B cell (primary cell): ENCODE measurements around the gene TTLL5. TPM values are rescaled to one million over a fixed set of nuclear protein-coding genes. Genes with fewer than 3 reads are reported as not detected.

Experiments used
- ATAC-seq: fragments of 200-7000 bp; cut with Tn5 transposase; one replicate; pipeline ENCODE4 v1.10.0; 2021; ENCODE audit warnings: low read depth, mild to moderate bottlenecking, moderate number of reproducible peaks, moderate library complexity
- CTCF ChIA-PET: fragments of 350-600 bp; sonication (Branson Sonifier 250); formaldehyde crosslinking; loops from one replicate; lab custom pipeline; 2021; ENCODE audit warnings: antibody characterized with exemption, inconsistent platforms; lab: Charles Lee
- POLR2A ChIA-PET: fragments of 350-600 bp; sonication (Branson Sonifier 250); formaldehyde crosslinking; loops from one replicate; lab custom pipeline; 2021; ENCODE audit warnings: antibody characterized with exemption; lab: Charles Lee
- DNase-seq: peaks from one replicate; pipeline ENCODE4 v3.0.0; 2013
- H2AFZ ChIP-seq: 2 replicates; pipeline ENCODE4 v1.6.1; 2012; ENCODE audit warnings: mild to moderate bottlenecking, low read depth, low read length; ENCODE audit not compliant: insufficient read depth, poor library complexity, severe bottlenecking
- H3K27ac ChIP-seq, 2 donors: 1 replicate in 1 of 2; 2 replicates in 1 of 2; pipeline ENCODE4 v1.5.1; 2012 to 2013; ENCODE audit warnings: low read length in 2 of 2, mild to moderate bottlenecking in 2 of 2, moderate library complexity in 1 of 2
- H3K27me3 ChIP-seq, 4 experiments: fragments of 200-600 bp in 1 of 4; sonication (generic) in 1 of 4; replicated peaks in 1 of 4; 1 replicate in 2 of 4; 2 replicates in 2 of 4; pipeline versions ENCODE4 v1.6.1 to v1.7.0; 2013 to 2016; ENCODE audit warnings: low read length in 3 of 4, mild to moderate bottlenecking in 2 of 4, mixed read lengths in 1 of 4, moderate library complexity in 1 of 4; ENCODE audit not compliant: insufficient read depth in 4 of 4, control insufficient read depth in 3 of 4; ENCODE audit errors: control extremely low read depth in 1 of 4
- H3K36me3 ChIP-seq, 2 experiments: replicated peaks in 1 of 2; 1 replicate in 1 of 2; 2 replicates in 1 of 2; pipeline versions ENCODE4 v1.6.1 to v1.7.1; 2013; ENCODE audit warnings: low read length in 1 of 2; ENCODE audit not compliant: insufficient read depth in 2 of 2, control insufficient read depth in 1 of 2; ENCODE audit errors: control extremely low read depth in 1 of 2, extremely low read depth in 1 of 2
- H3K4me1 ChIP-seq, 2 donors: fragments of 200-600 bp in 1 of 2; sonication (generic) in 1 of 2; 1 replicate in 1 of 2; 2 replicates in 1 of 2; pipeline versions ENCODE4 v1.5.1 to v1.6.1; 2013 to 2017; ENCODE audit warnings: low read length in 2 of 2; ENCODE audit not compliant: control insufficient read depth in 2 of 2, insufficient read depth in 2 of 2
- H3K4me2 ChIP-seq: replicated peaks from 2 replicates; pipeline ENCODE3; 2012; ENCODE audit warnings: mild to moderate bottlenecking, low read depth, low read length; ENCODE audit not compliant: poor library complexity, severe bottlenecking
- H3K4me3 ChIP-seq, 5 experiments: fragments of 200-600 bp in 1 of 5; sonication (generic) in 1 of 5; 1 replicate in 3 of 5; 2 replicates in 2 of 5; pipeline versions ENCODE4 v1.5.1 to v1.7.0; 2011 to 2016; ENCODE audit warnings: low read length in 4 of 5, mild to moderate bottlenecking in 4 of 5, low read depth in 2 of 5, control low read depth in 1 of 5, moderate library complexity in 1 of 5; ENCODE audit not compliant: insufficient read depth in 1 of 5; ENCODE audit errors: control extremely low read depth in 1 of 5, extremely low read depth in 1 of 5
- H3K79me2 ChIP-seq: fragments of 200-600 bp; sonication (generic); one replicate; pipeline ENCODE4 v1.6.0; 2016; ENCODE audit warnings: low read length; ENCODE audit not compliant: control insufficient read depth, insufficient read depth
- H3K9ac ChIP-seq: fragments of 200-600 bp; sonication (generic); 2 replicates; pipeline ENCODE4 v1.6.1; 2017; ENCODE audit warnings: mild to moderate bottlenecking, low read length, moderate library complexity
- H3K9me3 ChIP-seq, 3 donors: one replicate each; pipeline versions ENCODE4 v1.6.1 to v1.7.1; 2013; ENCODE audit warnings: low read length in 2 of 3; ENCODE audit not compliant: control insufficient read depth in 2 of 3, insufficient read depth in 1 of 3; ENCODE audit errors: control extremely low read depth in 1 of 3
- H4K20me1 ChIP-seq: 2 replicates; pipeline ENCODE4 v1.6.0; 2012; ENCODE audit warnings: mild to moderate bottlenecking, low read length; ENCODE audit not compliant: insufficient read depth, control insufficient read depth, poor library complexity, severe bottlenecking
- H3K27ac Mint-ChIP-seq: one replicate; pipeline ENCODE4 v1.8.0; 2021; ENCODE audit warnings: mixed read lengths
- H3K27me3 Mint-ChIP-seq: one replicate; pipeline ENCODE4 v1.8.0; 2021; ENCODE audit warnings: mixed read lengths
- H3K4me1 Mint-ChIP-seq: one replicate; pipeline ENCODE4 v1.8.0; 2021; ENCODE audit warnings: mixed read lengths
- H3K4me3 Mint-ChIP-seq: one replicate; pipeline ENCODE4 v1.8.0; 2021; ENCODE audit warnings: mixed read lengths
- H3K9me3 Mint-ChIP-seq: one replicate; pipeline ENCODE4 v1.8.0; 2022; ENCODE audit warnings: mixed read lengths; ENCODE audit not compliant: insufficient read depth
- EZH2 ChIP-seq: IDR thresholded peaks from 2 replicates; pipeline ENCODE4 v1.6.1; 2012; ENCODE audit warnings: borderline replicate concordance, low read depth, mild to moderate bottlenecking, moderate library complexity, low read length; ENCODE audit not compliant: insufficient read depth, poor library complexity, severe bottlenecking
- WGBS: methylation state at CpG from one replicate; pipeline ENCODE4 v1.1.5; 2013; ENCODE audit warnings: missing lambda C conversion rate; ENCODE audit not compliant: insufficient coverage; 5-methylcytosine and 5-hydroxymethylcytosine counted together
- intact Hi-C: fragments of 100-400 bp; cut with micrococcal nuclease; formaldehyde crosslinking; loops from one replicate; pipeline ENCODE4 v1.10.0; 2022
- polyA plus RNA-seq: library from polyadenylated mRNA; depleted of rRNA; stranded (reverse); fragments of >200 nt; gene quantifications from 2 replicates; pipeline ENCODE4 v1.2.3, GENCODE V29; 2012
- total RNA-seq, 2 donors: library from RNA; stranded (reverse); fragments of 120-200 nt in 1 of 2; gene quantifications; 1 replicate in 1 of 2; 2 replicates in 1 of 2; pipeline versions ENCODE4 v1.2.3 to v1.2.4, GENCODE V29; 2013 to 2022
- TF ChIP-seq, protein P1 (sequence below): fragments of 200-600 bp; IDR thresholded peaks from one replicate; pipeline ENCODE4 v1.8.0; 2022; ENCODE audit warnings: antibody characterized with exemption, mild to moderate bottlenecking

The TTLL5 gene
- total and polyA plus RNA-seq, 2 donors (not counting 1 experiment from before 2014, with no cell fraction given), result 10.9 to 50.9 TPM

DNA sequence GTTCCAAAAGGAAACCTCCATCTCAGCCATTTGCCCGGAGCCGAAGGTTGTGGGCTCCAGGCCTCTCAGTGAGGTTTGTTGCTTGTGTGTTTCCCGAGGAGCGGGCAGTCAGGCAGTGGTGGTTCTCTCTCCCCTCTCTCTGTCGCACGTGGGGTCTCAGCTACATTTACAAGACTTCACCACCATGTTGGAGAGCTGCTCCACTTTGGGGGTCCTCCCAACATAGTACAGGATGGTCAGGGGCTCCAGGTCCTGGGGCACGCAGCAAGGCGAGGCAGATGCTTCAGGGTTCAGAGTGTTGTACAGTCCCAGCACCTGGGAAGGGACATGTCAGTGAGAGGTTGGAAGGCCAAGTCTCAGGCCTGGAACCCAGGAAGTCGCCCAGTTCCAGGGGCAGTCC, 298.0 kb downstream of the TTLL5 start:
- TF ChIP-seq, protein P1, sequence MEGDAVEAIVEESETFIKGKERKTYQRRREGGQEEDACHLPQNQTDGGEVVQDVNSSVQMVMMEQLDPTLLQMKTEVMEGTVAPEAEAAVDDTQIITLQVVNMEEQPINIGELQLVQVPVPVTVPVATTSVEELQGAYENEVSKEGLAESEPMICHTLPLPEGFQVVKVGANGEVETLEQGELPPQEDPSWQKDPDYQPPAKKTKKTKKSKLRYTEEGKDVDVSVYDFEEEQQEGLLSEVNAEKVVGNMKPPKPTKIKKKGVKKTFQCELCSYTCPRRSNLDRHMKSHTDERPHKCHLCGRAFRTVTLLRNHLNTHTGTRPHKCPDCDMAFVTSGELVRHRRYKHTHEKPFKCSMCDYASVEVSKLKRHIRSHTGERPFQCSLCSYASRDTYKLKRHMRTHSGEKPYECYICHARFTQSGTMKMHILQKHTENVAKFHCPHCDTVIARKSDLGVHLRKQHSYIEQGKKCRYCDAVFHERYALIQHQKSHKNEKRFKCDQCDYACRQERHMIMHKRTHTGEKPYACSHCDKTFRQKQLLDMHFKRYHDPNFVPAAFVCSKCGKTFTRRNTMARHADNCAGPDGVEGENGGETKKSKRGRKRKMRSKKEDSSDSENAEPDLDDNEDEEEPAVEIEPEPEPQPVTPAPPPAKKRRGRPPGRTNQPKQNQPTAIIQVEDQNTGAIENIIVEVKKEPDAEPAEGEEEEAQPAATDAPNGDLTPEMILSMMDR, result no peak
- no peak for TF ChIP-seq EZH2
- H2AFZ ChIP-seq, result no peak overlapping the region
- Mint-ChIP-seq H3K4me1 (peaks cover 51% of the 10 kb centered on the region), H3K4me3 (peak overlapping the region; percentile 42), H3K27ac (peak overlapping the region; percentile 66), H3K27me3 (no peaks in the 10 kb centered on the region), H3K9me3 (no peaks in the 10 kb centered on the region)
- no peak overlapping the region for H3K4me3 ChIP-seq
- no peak overlapping the region for H3K9ac ChIP-seq
- DNase-seq (no peak), ATAC-seq (no peak)
- no peaks in the 10 kb centered on the region for H3K36me3 ChIP-seq
- H3K4me1 ChIP-seq, result peaks cover 33 to 36% of the 10 kb centered on the region in 2 donors
- intact Hi-C loops, result no loop called here
- H4K20me1 ChIP-seq, result no peaks in the 10 kb centered on the region
- H3K79me2 ChIP-seq, result no peaks in the 10 kb centered on the region
- ChIA-PET POLR2A (interaction anchor here (0.7 kb wide), 1 partner anchor 22 kb away, joined by 4 read pairs; no protein-coding TSS in a partner anchor), CTCF (interaction anchor here (1.1 to 4.0 kb wide), 4 partner anchors 19 to 250 kb away, joined by 3 to 27 read pairs (median 10); partner anchors contain the start of gene TGFB3)
- H3K27me3 ChIP-seq, result no peaks in the 10 kb centered on the region
- H3K27ac ChIP-seq, result peak overlapping the region in 1 of 2 donors; percentile 90
- WGBS, result 94% methylated on average over 5 of the region's 9 CpGs
- H3K4me2 ChIP-seq, result peak overlapping the region; percentile 68
- no peaks in the 10 kb centered on the region for H3K9me3 ChIP-seq

DNA sequence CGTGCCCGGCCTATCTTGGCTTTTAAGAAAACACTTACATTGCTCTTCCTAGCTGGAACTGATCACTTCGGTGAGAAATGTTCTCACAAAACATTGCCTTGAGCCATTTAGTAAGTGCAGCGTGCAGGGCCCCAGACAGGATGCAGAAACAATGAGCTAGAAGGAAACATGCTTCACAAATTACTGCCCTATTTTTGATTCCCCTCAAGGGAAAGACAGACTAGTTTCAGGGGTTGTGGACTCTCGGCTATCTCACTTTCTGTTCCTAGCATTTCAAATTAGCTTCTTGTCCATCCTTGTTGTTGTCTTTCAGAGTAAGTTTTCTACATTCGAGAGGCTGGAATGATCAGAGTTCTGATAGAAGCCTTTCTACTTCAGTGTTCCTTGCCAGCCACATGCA, 299.2 kb downstream of the TTLL5 start:
- Histone ChIP-seq H3K9me3 (no peaks in the 10 kb centered on the region), H3K27ac (peak overlapping the region; percentile 69 to 90), H2AFZ (peak overlapping the region; percentile 71), H3K4me3 (peak overlapping the region in 2 of 5 experiments; percentile 12 to 54), H4K20me1 (no peaks in the 10 kb centered on the region), H3K27me3 (no peaks in the 10 kb centered on the region), H3K9ac (peak overlapping the region; percentile 55), H3K4me1 (peaks cover 33 to 36% of the 10 kb centered on the region in 2 donors), H3K79me2 (no peaks in the 10 kb centered on the region), H3K4me2 (peak overlapping the region; percentile 68), H3K36me3 (no peaks in the 10 kb centered on the region)
- WGBS, result 27% methylated on average over 4 of the region's 6 CpGs
- peak; percentile 69 for ATAC-seq
- no peaks in the 10 kb centered on the region for H3K27me3 Mint-ChIP-seq
- TF ChIP-seq EZH2, result no peak
- TF ChIP-seq, protein P1, result no peak
- H3K9me3 Mint-ChIP-seq, result no peaks in the 10 kb centered on the region
- intact Hi-C loops, result no loop called here
- DNase-seq, result peak; percentile 48
- peaks cover 51% of the 10 kb centered on the region for H3K4me1 Mint-ChIP-seq
- peak overlapping the region; percentile 93 for H3K27ac Mint-ChIP-seq
- POLR2A ChIA-PET, result no interaction called here
- peak overlapping the region; percentile 78 for H3K4me3 Mint-ChIP-seq
- CTCF ChIA-PET, result interaction anchor here (0.7 to 4.0 kb wide), 6 partner anchors 9 to 251 kb away, joined by 3 to 27 read pairs (median 10); partner anchors contain the start of gene TGFB3
